IMR-90 (cell line): ENCODE results near the gene NCR2. TPM values are rescaled to one million over a fixed set of nuclear protein-coding genes. Genes with fewer than 3 reads are reported as not detected.

ENCODE experiments used
- ATAC-seq: fragments of 200-7000 bp; cut with Tn5 transposase; 2 replicates; pipeline ENCODE4 v1.9.1; 2020; ENCODE audit warnings: low read depth, mild to moderate bottlenecking, moderate library complexity
- BruUV-seq: library from RNA; stranded (reverse); fragments of 400-500 nt; replicated peaks from 2 replicates; lab custom pipeline; 2021; lab: Mats Ljungman, UMichigan
- CTCF ChIA-PET: fragments of 300-600 bp; formaldehyde crosslinking; extraction: SDS; loops from one replicate; lab custom pipeline; 2021; ENCODE audit warnings: antibody characterized with exemption; lab: Yijun Ruan, JAX
- POLR2A ChIA-PET: fragments of 300-600 bp; sonication (Branson Sonifier 250); formaldehyde crosslinking; loops from one replicate; lab custom pipeline; 2022; ENCODE audit warnings: antibody characterized with exemption; ENCODE audit not compliant: unreplicated experiment; lab: Charles Lee
- DNase-seq: peaks from one replicate; pipeline ENCODE4 v3.0.0; 2013
- H2AFZ ChIP-seq: replicated peaks from 2 replicates; pipeline ENCODE3; 2013; ENCODE audit warnings: low read length, mild to moderate bottlenecking; ENCODE audit not compliant: poor library complexity
- H2AK5ac ChIP-seq: 2 replicates; pipeline ENCODE4 v1.6.1; 2013; ENCODE audit warnings: low read depth, low read length, inconsistent platforms
- H2AK9ac ChIP-seq: replicated peaks from 2 replicates; pipeline ENCODE3; 2013; ENCODE audit warnings: mild to moderate bottlenecking, low read depth, low read length, moderate library complexity; ENCODE audit not compliant: poor library complexity
- H2BK120ac ChIP-seq: 2 replicates; pipeline ENCODE4 v1.6.1; 2013; ENCODE audit warnings: low read depth, low read length, inconsistent platforms
- H2BK15ac ChIP-seq: 3 replicates; pipeline ENCODE4 v1.6.1; 2013; ENCODE audit warnings: low read depth, low read length, inconsistent platforms
- H2BK20ac ChIP-seq: 2 replicates; pipeline ENCODE4 v1.6.1; 2013; ENCODE audit warnings: low read depth, mild to moderate bottlenecking, inconsistent platforms, low read length, moderate library complexity
- H2BK5ac ChIP-seq: 2 replicates; pipeline ENCODE4 v1.6.1; 2013; ENCODE audit warnings: mild to moderate bottlenecking, low read depth, low read length, inconsistent platforms; ENCODE audit not compliant: poor library complexity, severe bottlenecking
- H3K14ac ChIP-seq: replicated peaks from 2 replicates; pipeline ENCODE4 v1.6.1; 2013; ENCODE audit warnings: low read depth, low read length, inconsistent platforms
- H3K18ac ChIP-seq: 2 replicates; pipeline ENCODE4 v1.6.1; 2013; ENCODE audit warnings: low read depth, low read length, control low read depth
- H3K23ac ChIP-seq: 2 replicates; pipeline ENCODE4 v1.6.1; 2013; ENCODE audit warnings: low read depth, low read length, inconsistent platforms
- H3K27ac ChIP-seq: 2 replicates; pipeline ENCODE4 v1.5.1; 2013; ENCODE audit warnings: mild to moderate bottlenecking, control low read depth, low read length; ENCODE audit not compliant: insufficient read depth
- H3K27me3 ChIP-seq: 2 replicates; pipeline ENCODE4 v1.6.1; 2013; ENCODE audit warnings: low read length; ENCODE audit not compliant: control insufficient read depth, insufficient read depth
- H3K36me3 ChIP-seq: 2 replicates; pipeline ENCODE4 v1.6.1; 2013; ENCODE audit warnings: low read length, mixed read lengths; ENCODE audit not compliant: control insufficient read depth, insufficient read depth
- H3K4ac ChIP-seq: 2 replicates; pipeline ENCODE4 v1.6.1; 2013; ENCODE audit warnings: low read depth, low read length, inconsistent platforms
- H3K4me1 ChIP-seq: 2 replicates; pipeline ENCODE4 v1.6.1; 2013; ENCODE audit warnings: low read length, mixed read lengths; ENCODE audit not compliant: control insufficient read depth, insufficient read depth
- H3K4me2 ChIP-seq: 2 replicates; pipeline ENCODE4 v1.6.1; 2013; ENCODE audit warnings: low read depth, mild to moderate bottlenecking, control low read depth, low read length, moderate library complexity
- H3K4me3 ChIP-seq: 2 replicates; pipeline ENCODE4 v1.5.1; 2013; ENCODE audit warnings: low read depth, mild to moderate bottlenecking, control low read depth, low read length, moderate library complexity; ENCODE audit not compliant: insufficient read depth
- H3K56ac ChIP-seq: 2 replicates; pipeline ENCODE4 v1.6.1; 2013; ENCODE audit warnings: low read length, inconsistent platforms; ENCODE audit not compliant: insufficient read depth; ENCODE audit errors: extremely low read depth
- H3K79me1 ChIP-seq, 2 experiments: 2 replicates each; pipeline ENCODE4 v1.6.1; 2013; ENCODE audit warnings: low read length in 2 of 2, inconsistent platforms in 1 of 2, low read depth in 1 of 2
- H3K9ac ChIP-seq: 2 replicates; pipeline ENCODE4 v1.6.1; 2013; ENCODE audit warnings: low read depth, low read length, control low read depth
- H3K9me1 ChIP-seq: 2 replicates; pipeline ENCODE4 v1.6.1; 2013; ENCODE audit warnings: low read length, inconsistent platforms; ENCODE audit not compliant: insufficient read depth
- H3K9me3 ChIP-seq: 2 replicates; pipeline ENCODE4 v1.6.1; 2013; ENCODE audit warnings: low read length; ENCODE audit not compliant: control insufficient read depth, insufficient read depth
- H4K20me1 ChIP-seq: 2 replicates; pipeline ENCODE4 v1.6.1; 2013; ENCODE audit warnings: low read length, inconsistent platforms; ENCODE audit not compliant: insufficient read depth
- H4K5ac ChIP-seq: 2 replicates; pipeline ENCODE4 v1.6.1; 2013; ENCODE audit warnings: mild to moderate bottlenecking, low read depth, low read length, control low read depth
- H4K8ac ChIP-seq, 2 experiments: 2 replicates each; pipeline ENCODE4 v1.6.1; 2013; ENCODE audit warnings: low read depth in 2 of 2, low read length in 2 of 2, control low read depth in 1 of 2, inconsistent platforms in 1 of 2
- H4K91ac ChIP-seq: 2 replicates; pipeline ENCODE4 v1.6.1; 2013; ENCODE audit warnings: low read depth, low read length, inconsistent platforms; ENCODE audit not compliant: insufficient read depth
- CEBPB ChIP-seq: IDR thresholded peaks from 2 replicates; pipeline ENCODE4 v1.6.1; 2012; ENCODE audit warnings: low read depth, low read length, improper control_type of control experiment
- CHD1 ChIP-seq: IDR thresholded peaks from 2 replicates; pipeline ENCODE4 v1.6.1; 2012; ENCODE audit warnings: low read depth, low read length, improper control_type of control experiment
- FOS ChIP-seq: fragments of 150-350 bp; IDR thresholded peaks from 2 replicates; pipeline ENCODE4 v1.6.1; 2016; ENCODE audit warnings: low read depth, low read length
- MAFK ChIP-seq: IDR thresholded peaks from 2 replicates; pipeline ENCODE4 v1.6.1; 2012; ENCODE audit warnings: low read depth, low read length, improper control_type of control experiment
- MAZ ChIP-seq: IDR thresholded peaks from 2 replicates; pipeline ENCODE4 v1.6.1; 2012; ENCODE audit warnings: low read depth, mild to moderate bottlenecking, low read length, improper control_type of control experiment, moderate library complexity, borderline replicate concordance
- WGBS, 2 experiments: methylation state at CpG; one replicate each; pipeline versions ENCODE4 v1.1.5 to v1.1.7; 2013; ENCODE audit warnings: missing lambda C conversion rate in 2 of 2; ENCODE audit not compliant: insufficient read length in 1 of 2; ENCODE audit errors: extremely low coverage in 2 of 2; 5-methylcytosine and 5-hydroxymethylcytosine counted together
- dilution Hi-C: fragments of 300-500 bp; cut with HindIII; formaldehyde crosslinking; loops from one replicate; pipeline ENCODE4 v1.14.3; 2018; ENCODE audit warnings: low sequenced_read_pairs; ENCODE audit not compliant: unreplicated experiment
- in situ Hi-C: fragments of 300-500 bp; cut with MboI; formaldehyde crosslinking; loops from 3 replicates; pipeline ENCODE4 v1.14.3; 2019; ENCODE audit warnings: low sequenced_read_pairs, inconsistent platforms, mixed read lengths
- intact Hi-C: fragments of 100-400 bp; cut with micrococcal nuclease; formaldehyde crosslinking; loops from 2 replicates; pipeline ENCODE4 v1.10.0; 2022
- polyA plus RNA-seq, 3 experiments: library from polyadenylated mRNA; depleted of rRNA; stranded (reverse); fragments of >200 nt; gene quantifications; 2 replicates each; pipeline ENCODE4 v1.2.3, GENCODE V29; 2012; ENCODE audit warnings: low replicate concordance in 1 of 3
- total RNA-seq: library from RNA; depleted of rRNA; stranded (reverse); fragments of >200 nt; gene quantifications from 2 replicates; pipeline ENCODE4 v1.2.3, GENCODE V29; 2012

Gene NCR2
- total and polyA plus RNA-seq, 2 of the 4 experiments (the other 2 are of a cell fraction) = not detected

GRCh38 chr6:41335943-41336342, 535 bp downstream of the NCR2 start:
- TF ChIP-seq MAZ = no peak
- no peak for TF ChIP-seq FOS
- no peak for TF ChIP-seq CHD1
- TF ChIP-seq CEBPB = no peak
- no peak for TF ChIP-seq MAFK
- no peak overlapping the region for H2BK15ac ChIP-seq
- no peak overlapping the region for H3K9ac ChIP-seq
- in situ Hi-C loops (no loop called here), dilution Hi-C loops (no loop called here), intact Hi-C loops (no loop called here)
- no TSS peak for BruUV-seq
- no peak overlapping the region for H2BK5ac ChIP-seq
- H3K14ac ChIP-seq = no peak overlapping the region
- CTCF ChIA-PET = no interaction called here
- H2AK5ac ChIP-seq = no peak overlapping the region
- H3K4ac ChIP-seq = no peak overlapping the region
- no peaks in the 10 kb centered on the region for H4K20me1 ChIP-seq
- H4K5ac ChIP-seq = no peak overlapping the region
- POLR2A ChIA-PET = no interaction called here
- no peaks in the 10 kb centered on the region for H3K9me1 ChIP-seq
- H4K91ac ChIP-seq = no peak overlapping the region
- H3K23ac ChIP-seq = no peak overlapping the region
- H2AFZ ChIP-seq = no peak overlapping the region
- ATAC-seq (no peak), DNase-seq (no peak)
- no peak overlapping the region for H4K8ac ChIP-seq
- no peaks in the 10 kb centered on the region for H3K79me1 ChIP-seq
- H3K56ac ChIP-seq = no peak overlapping the region
- no peaks in the 10 kb centered on the region for H3K4me1 ChIP-seq
- H2BK120ac ChIP-seq = no peak overlapping the region
- H2BK20ac ChIP-seq = no peak overlapping the region
- peaks cover 39% of the 10 kb centered on the region for H3K27me3 ChIP-seq
- H3K4me2 ChIP-seq = no peak overlapping the region
- 38% methylated on average over 3 of the region's 11 CpGs; no CpG with 5 or more reads in 1 of the 2 experiments for WGBS, 2 experiments
- no peak overlapping the region for H3K27ac ChIP-seq
- no peaks in the 10 kb centered on the region for H3K36me3 ChIP-seq
- H2AK9ac ChIP-seq = no peak overlapping the region
- H3K4me3 ChIP-seq = no peak overlapping the region
- no peak overlapping the region for H3K18ac ChIP-seq
- no peaks in the 10 kb centered on the region for H3K9me3 ChIP-seq
